OCI-LY7 (cell line): ENCODE measurements around the gene MACROD1. TPM values are rescaled to one million over a fixed set of nuclear protein-coding genes. Genes with fewer than 3 reads are reported as not detected.

Experiments used
- BruUV-seq: library from RNA; stranded (reverse); fragments of 400-500 nt; replicated peaks from 2 replicates; lab custom pipeline; 2021; lab: Mats Ljungman, UMichigan
- CTCF ChIA-PET: fragments of 300-600 bp; sonication (Branson Sonifier 250); formaldehyde crosslinking; loops from one replicate; lab custom pipeline; 2022; ENCODE audit warnings: antibody characterized with exemption; ENCODE audit not compliant: unreplicated experiment; lab: Charles Lee
- POLR2A ChIA-PET: fragments of 300-600 bp; sonication (Branson Sonifier 250); formaldehyde crosslinking; loops from one replicate; lab custom pipeline; 2022; ENCODE audit warnings: antibody characterized with exemption; lab: Charles Lee
- DNase-seq: peaks from one replicate; pipeline ENCODE4 v3.0.0-alpha.2; 2015; ENCODE audit warnings: low spot score
- H2AFZ ChIP-seq: fragments of 200-600 bp; sonication (generic), shearing (Covaris generic); 2 replicates; pipeline ENCODE4 v1.6.1; 2014; ENCODE audit warnings: mild to moderate bottlenecking, antibody characterized with exemption, low read length, moderate library complexity
- H3K27ac ChIP-seq: fragments of 200-600 bp; sonication (generic); 2 replicates; pipeline ENCODE4 v1.5.1; 2014; ENCODE audit warnings: mixed run types, low read depth, mild to moderate bottlenecking, moderate library complexity, low read length, inconsistent platforms; ENCODE audit not compliant: poor library complexity, severe bottlenecking
- H3K36me3 ChIP-seq: fragments of 200-600 bp; sonication (generic); 2 replicates; pipeline ENCODE4 v1.6.1; 2014; ENCODE audit warnings: mild to moderate bottlenecking, antibody characterized with exemption, low read length, moderate library complexity, mixed read lengths; ENCODE audit not compliant: insufficient read depth
- H3K4me1 ChIP-seq: fragments of 200-600 bp; sonication (generic); 2 replicates; pipeline ENCODE4 v1.5.1; 2014; ENCODE audit warnings: mild to moderate bottlenecking, low read length; ENCODE audit not compliant: insufficient read depth, poor library complexity, severe bottlenecking
- H3K4me2 ChIP-seq: fragments of 200-600 bp; sonication (generic); 2 replicates; pipeline ENCODE4 v1.6.1; 2014; ENCODE audit warnings: mild to moderate bottlenecking, low read length
- H3K4me3 ChIP-seq: fragments of 200-600 bp; sonication (generic); 2 replicates; pipeline ENCODE4 v1.5.1; 2014; ENCODE audit warnings: mild to moderate bottlenecking, low read depth, low read length; ENCODE audit not compliant: poor library complexity, severe bottlenecking
- H3K79me2 ChIP-seq: fragments of 200-600 bp; sonication (generic); 2 replicates; pipeline ENCODE4 v1.6.1; 2016; ENCODE audit warnings: low read depth, mild to moderate bottlenecking, low read length, moderate library complexity, mixed read lengths; ENCODE audit not compliant: insufficient read depth
- H3K9me2 ChIP-seq: fragments of 200-600 bp; sonication (generic); 2 replicates; pipeline ENCODE4 v1.6.1; 2016; ENCODE audit warnings: mild to moderate bottlenecking, low read length, mixed read lengths; ENCODE audit not compliant: insufficient read depth
- H3K9me3 ChIP-seq: fragments of 200-600 bp; sonication (generic); 2 replicates; pipeline ENCODE4 v1.6.1; 2014; ENCODE audit warnings: mild to moderate bottlenecking, mixed run types, low read length, mixed read lengths
- H4K20me1 ChIP-seq: fragments of 200-600 bp; sonication (generic); 2 replicates; pipeline ENCODE4 v1.6.1; 2014; ENCODE audit warnings: mild to moderate bottlenecking, antibody characterized with exemption, low read length, moderate library complexity, mixed read lengths; ENCODE audit not compliant: insufficient read depth
- EZH2phosphoT487 ChIP-seq: fragments of 200-600 bp; sonication (generic); IDR thresholded peaks from 2 replicates; pipeline ENCODE4 v1.6.1; 2018; ENCODE audit warnings: low read depth, borderline replicate concordance, mild to moderate bottlenecking, mixed run types, antibody characterized with exemption, low read length, moderate library complexity, mixed read lengths
- intact Hi-C: fragments of 100-400 bp; cut with micrococcal nuclease; formaldehyde crosslinking; loops from one replicate; pipeline ENCODE4 v1.10.0; 2022; ENCODE audit not compliant: unreplicated experiment
- total RNA-seq, 2 experiments: library from RNA; depleted of rRNA in 1 of 2; stranded (reverse); fragments of >200 nt in 1 of 2; shearing (Covaris generic) in 1 of 2; gene quantifications; 2 replicates each; pipeline ENCODE4 v1.2.3, GENCODE V29; 2014 to 2022
- TF ChIP-seq, protein P1 (sequence below): fragments of 200-600 bp; sonication (generic); conservative IDR thresholded peaks from 2 replicates; pipeline ENCODE4 v1.5.1; 2014; ENCODE audit warnings: mild to moderate bottlenecking, antibody characterized with exemption, low read length, moderate library complexity, mixed read lengths

The MACROD1 gene
- total RNA-seq, 2 experiments from 2014 or later = 14.7 to 25.4 TPM

DNA sequence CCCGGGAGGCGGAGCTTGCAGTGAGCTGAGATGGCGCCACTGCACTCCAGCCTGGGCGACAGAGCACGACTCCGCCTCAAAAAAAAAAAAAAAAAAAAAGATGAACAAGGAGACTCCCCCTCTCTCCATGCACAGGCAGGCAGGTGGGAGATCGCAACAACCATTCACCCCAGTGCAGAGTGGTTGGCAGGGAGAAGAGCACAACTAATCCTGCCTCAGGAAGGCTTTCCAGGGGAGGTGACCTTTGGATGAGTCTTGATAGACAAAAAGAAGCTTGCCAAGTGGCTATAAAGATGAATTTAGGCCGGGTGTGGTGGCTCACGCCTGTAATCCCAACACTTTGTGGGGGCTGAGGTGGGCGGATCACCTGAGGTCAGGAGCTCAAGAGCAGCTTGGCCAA lies 100.2 kb downstream of the MACROD1 start:
- Histone ChIP-seq H3K9me3 (no peaks in the 10 kb centered on the region), H2AFZ (no peak overlapping the region), H3K79me2 (no peaks in the 10 kb centered on the region), H3K4me1 (peaks cover 6% of the 10 kb centered on the region), H3K4me3 (no peak overlapping the region), H3K4me2 (no peak overlapping the region), H4K20me1 (no peaks in the 10 kb centered on the region), H3K9me2 (no peaks in the 10 kb centered on the region), H3K36me3 (no peaks in the 10 kb centered on the region), H3K27ac (no peak overlapping the region)
- no peak for DNase-seq
- intact Hi-C loops = no loop called here
- ChIA-PET POLR2A (interaction anchor here (0.7 kb wide), 1 partner anchor 320 kb away, joined by 6 read pairs; no protein-coding TSS in a partner anchor), CTCF (interaction anchor here (0.6 kb wide), 1 partner anchor 82 kb away, joined by 6 read pairs; no protein-coding TSS in a partner anchor)
- TF ChIP-seq, protein P1, sequence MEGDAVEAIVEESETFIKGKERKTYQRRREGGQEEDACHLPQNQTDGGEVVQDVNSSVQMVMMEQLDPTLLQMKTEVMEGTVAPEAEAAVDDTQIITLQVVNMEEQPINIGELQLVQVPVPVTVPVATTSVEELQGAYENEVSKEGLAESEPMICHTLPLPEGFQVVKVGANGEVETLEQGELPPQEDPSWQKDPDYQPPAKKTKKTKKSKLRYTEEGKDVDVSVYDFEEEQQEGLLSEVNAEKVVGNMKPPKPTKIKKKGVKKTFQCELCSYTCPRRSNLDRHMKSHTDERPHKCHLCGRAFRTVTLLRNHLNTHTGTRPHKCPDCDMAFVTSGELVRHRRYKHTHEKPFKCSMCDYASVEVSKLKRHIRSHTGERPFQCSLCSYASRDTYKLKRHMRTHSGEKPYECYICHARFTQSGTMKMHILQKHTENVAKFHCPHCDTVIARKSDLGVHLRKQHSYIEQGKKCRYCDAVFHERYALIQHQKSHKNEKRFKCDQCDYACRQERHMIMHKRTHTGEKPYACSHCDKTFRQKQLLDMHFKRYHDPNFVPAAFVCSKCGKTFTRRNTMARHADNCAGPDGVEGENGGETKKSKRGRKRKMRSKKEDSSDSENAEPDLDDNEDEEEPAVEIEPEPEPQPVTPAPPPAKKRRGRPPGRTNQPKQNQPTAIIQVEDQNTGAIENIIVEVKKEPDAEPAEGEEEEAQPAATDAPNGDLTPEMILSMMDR = no peak
- TF ChIP-seq EZH2phosphoT487 = no peak
- no TSS peak for BruUV-seq

DNA sequence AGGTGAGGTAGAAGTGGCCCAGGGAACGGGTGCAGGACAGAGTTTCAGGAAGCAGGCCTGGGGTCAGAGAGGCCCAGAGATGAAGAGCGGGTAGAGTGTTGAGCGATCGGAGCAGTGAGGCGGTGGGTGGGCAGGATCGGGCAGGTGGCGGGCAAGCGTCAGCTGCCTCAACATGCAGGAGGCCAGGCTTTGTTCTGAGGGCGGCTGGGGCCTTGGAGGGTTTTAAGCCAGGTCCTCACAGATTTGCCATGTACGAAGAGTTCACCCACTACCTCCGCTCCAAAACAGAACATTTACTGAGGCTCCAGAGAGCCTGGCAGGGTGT lies 100.8 kb downstream of the MACROD1 start:
- Histone ChIP-seq H3K9me3 (no peaks in the 10 kb centered on the region), H3K79me2 (no peaks in the 10 kb centered on the region), H3K4me2 (no peak overlapping the region), H3K36me3 (no peaks in the 10 kb centered on the region), H3K27ac (no peak overlapping the region), H3K4me3 (no peak overlapping the region), H2AFZ (no peak overlapping the region), H3K9me2 (no peaks in the 10 kb centered on the region), H3K4me1 (peaks cover 9% of the 10 kb centered on the region), H4K20me1 (no peaks in the 10 kb centered on the region)
- no peak for DNase-seq
- ChIA-PET POLR2A (no interaction called here), CTCF (no interaction called here)
- no TSS peak for BruUV-seq
- TF ChIP-seq, protein P1 = no peak
- no peak for TF ChIP-seq EZH2phosphoT487
- intact Hi-C loops = no loop called here

DNA sequence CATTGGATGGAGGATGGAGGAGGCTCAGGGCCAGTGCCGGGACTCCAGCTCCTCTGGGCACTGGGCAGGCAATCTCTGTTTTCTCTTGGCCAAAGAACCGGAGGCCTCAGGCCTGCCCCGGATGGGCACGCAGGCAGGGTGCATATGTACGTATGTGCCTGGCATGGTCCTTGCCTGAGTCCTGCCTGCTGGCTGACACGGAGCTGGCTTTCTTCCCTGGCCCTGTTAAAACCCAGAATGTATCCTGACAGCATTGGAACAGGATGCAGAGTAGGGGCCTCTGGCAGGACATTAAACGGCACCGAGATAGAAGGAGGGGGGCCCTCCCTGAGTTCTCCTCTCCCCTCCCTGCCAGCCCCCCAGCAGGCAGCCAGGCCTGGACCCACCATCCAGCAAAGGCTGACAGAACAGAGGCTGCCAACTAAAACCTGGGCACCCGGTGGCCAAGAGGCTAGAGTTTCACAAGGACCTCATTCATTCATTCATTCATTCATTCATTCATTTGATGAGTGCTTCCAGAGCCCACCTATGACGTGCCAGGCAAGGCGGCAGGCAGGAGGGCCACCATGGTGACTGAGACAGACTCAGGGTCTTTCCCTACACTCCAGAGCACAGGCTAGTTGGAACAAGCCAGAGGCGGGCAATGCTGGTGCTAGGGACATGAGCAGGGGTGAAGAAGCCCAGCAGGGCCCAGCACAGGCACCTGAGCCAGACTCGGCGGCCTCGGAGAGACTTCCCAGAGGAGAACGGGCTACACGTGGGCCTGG lies 101.4 kb downstream of the MACROD1 start:
- intact Hi-C loops = no loop called here
- Histone ChIP-seq H3K9me2 (no peaks in the 10 kb centered on the region), H3K79me2 (no peaks in the 10 kb centered on the region), H4K20me1 (no peaks in the 10 kb centered on the region), H3K4me1 (peaks cover 9% of the 10 kb centered on the region), H2AFZ (no peak overlapping the region), H3K4me2 (no peak overlapping the region), H3K36me3 (no peaks in the 10 kb centered on the region), H3K27ac (no peak overlapping the region), H3K4me3 (no peak overlapping the region), H3K9me3 (no peaks in the 10 kb centered on the region)
- POLR2A ChIA-PET = no interaction called here
- CTCF ChIA-PET = no interaction called here
- TF ChIP-seq EZH2phosphoT487 = no peak
- TF ChIP-seq, protein P1 = no peak
- no TSS peak for BruUV-seq
- DNase-seq = no peak
